OCI-M1 (cell line): ENCODE results near the gene SPECC1L.

Source experiments
- DNase-seq: peaks from one replicate; lab custom pipeline; 2025; lab: John Stamatoyannopoulos, UW

The SPECC1L gene

GRCh38 chr22:24428751-24429410 lies 158.2 kb downstream of the SPECC1L start:
- no peak for DNase-seq

GRCh38 chr22:24429411-24430365 lies 159.1 kb downstream of the SPECC1L start:
- DNase-seq: no peak

GRCh38 chr22:24430431-24431308 lies 160.0 kb downstream of the SPECC1L start:
- no peak for DNase-seq

- no peak for DNase-seq
Measured at GRCh38 chr22:24431309-24432034, 160.8 kb downstream of the SPECC1L start.

- no peak for DNase-seq
Measured at GRCh38 chr22:24432059-24432853, 161.6 kb downstream of the SPECC1L start.

- no peak for DNase-seq
Measured at GRCh38 chr22:24433001-24433827, 162.6 kb downstream of the SPECC1L start.

- DNase-seq: peak; percentile 75
Measured at GRCh38 chr22:24433828-24434470, 163.3 kb downstream of the SPECC1L start.

GRCh38 chr22:24434471-24435322 lies 164.1 kb downstream of the SPECC1L start:
- peak; percentile 91 for DNase-seq

GRCh38 chr22:24435323-24435645 lies 164.7 kb downstream of the SPECC1L start:
- DNase-seq: no peak

GRCh38 chr22:24435861-24436371 lies 165.3 kb downstream of the SPECC1L start:
- no peak for DNase-seq

GRCh38 chr22:24436553-24436952 lies 165.9 kb downstream of the SPECC1L start:
- no peak for DNase-seq

- DNase-seq: no peak
Measured at GRCh38 chr22:24437091-24437490, 166.5 kb downstream of the SPECC1L start.

- DNase-seq: peak; percentile 33
Measured at GRCh38 chr22:24437741-24438328, 167.2 kb downstream of the SPECC1L start.

- DNase-seq: no peak
Measured at GRCh38 chr22:24440270-24440717, 169.7 kb downstream of the SPECC1L start.

- DNase-seq: no peak
Measured at GRCh38 chr22:24440718-24441405, 170.2 kb downstream of the SPECC1L start.

- no peak for DNase-seq
Measured at GRCh38 chr22:24441406-24442351, 171.0 kb downstream of the SPECC1L start.
